ENCODE results near the gene CLIC5. TPM values are rescaled to one million over a fixed set of nuclear protein-coding genes. Genes with fewer than 3 reads are reported as not detected.
A peak's percentile ranks its signal among the peaks of the same experiment; 100 is the strongest.

CLIC5 gene
- total and polyA plus RNA-seq, 11 donors = 63.0 to 381 (median 244) TPM

DNA sequence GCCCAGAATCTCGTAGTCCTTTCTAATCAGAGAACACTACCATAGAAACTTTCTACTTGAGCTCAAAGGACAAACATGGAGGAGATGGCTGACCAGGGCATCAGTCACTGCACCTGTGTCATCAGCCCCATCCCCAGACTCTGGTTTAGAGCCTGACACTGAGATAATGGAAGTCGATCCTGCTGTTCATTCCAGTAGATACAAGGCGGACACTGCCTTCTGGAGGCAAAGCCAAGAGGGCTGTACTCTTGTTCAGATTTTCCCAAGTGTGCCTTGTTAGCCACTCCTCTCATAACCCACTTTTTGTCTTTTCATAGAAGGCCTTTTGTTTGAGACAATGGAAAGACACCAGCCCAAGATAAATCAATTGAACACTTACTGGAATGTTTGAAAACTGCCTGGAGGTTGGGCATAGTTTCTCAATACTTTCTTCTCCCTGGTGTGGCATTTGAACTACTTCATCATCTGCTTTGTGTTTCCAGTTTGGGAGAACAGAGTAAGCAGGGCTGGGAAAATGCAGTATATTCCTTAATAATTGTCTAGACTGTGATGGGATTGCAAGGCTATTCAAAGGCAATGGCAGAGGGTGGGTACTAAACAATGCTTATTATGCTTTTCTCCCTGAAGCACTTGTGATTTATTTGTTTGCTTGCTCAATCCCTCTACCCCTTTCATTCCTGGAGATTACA, 99.7 kb downstream of the CLIC5 start:
- no peak for TF ChIP-seq POLR2A (IDR thresholded peaks at IDR 0.05)
- TF ChIP-seq, protein P1, sequence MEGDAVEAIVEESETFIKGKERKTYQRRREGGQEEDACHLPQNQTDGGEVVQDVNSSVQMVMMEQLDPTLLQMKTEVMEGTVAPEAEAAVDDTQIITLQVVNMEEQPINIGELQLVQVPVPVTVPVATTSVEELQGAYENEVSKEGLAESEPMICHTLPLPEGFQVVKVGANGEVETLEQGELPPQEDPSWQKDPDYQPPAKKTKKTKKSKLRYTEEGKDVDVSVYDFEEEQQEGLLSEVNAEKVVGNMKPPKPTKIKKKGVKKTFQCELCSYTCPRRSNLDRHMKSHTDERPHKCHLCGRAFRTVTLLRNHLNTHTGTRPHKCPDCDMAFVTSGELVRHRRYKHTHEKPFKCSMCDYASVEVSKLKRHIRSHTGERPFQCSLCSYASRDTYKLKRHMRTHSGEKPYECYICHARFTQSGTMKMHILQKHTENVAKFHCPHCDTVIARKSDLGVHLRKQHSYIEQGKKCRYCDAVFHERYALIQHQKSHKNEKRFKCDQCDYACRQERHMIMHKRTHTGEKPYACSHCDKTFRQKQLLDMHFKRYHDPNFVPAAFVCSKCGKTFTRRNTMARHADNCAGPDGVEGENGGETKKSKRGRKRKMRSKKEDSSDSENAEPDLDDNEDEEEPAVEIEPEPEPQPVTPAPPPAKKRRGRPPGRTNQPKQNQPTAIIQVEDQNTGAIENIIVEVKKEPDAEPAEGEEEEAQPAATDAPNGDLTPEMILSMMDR (IDR thresholded peaks at IDR 0.05) = no peak
- peak overlapping the region in 5 of 12 donors; percentile 6 to 67 (median 31) for H3K27ac ChIP-seq
- peaks cover 0 to 74% (median 34%) of the 10 kb centered on the region in 9 donors for H3K36me3 ChIP-seq
- no peaks in the 10 kb centered on the region for H3K9me3 ChIP-seq
- intact Hi-C loops (cut with DNase I) = loop anchor here in 3 of 10 donors (5.0 to 10.0 kb wide), 3 partner anchors 1261 to 1441 kb away; no protein-coding TSS in a partner anchor
- ATAC-seq = no peak
- no peaks in the 10 kb centered on the region for H3K27me3 ChIP-seq
- DNase-seq = no peak
- H3K4me3 ChIP-seq = no peak overlapping the region
- WGBS, 4 donors = 84 to 98% (median 90%) methylated on average over 3 of the region's 3 CpGs
- peaks cover 0 to 31% (median 6%) of the 10 kb centered on the region in 12 donors for H3K4me1 ChIP-seq

DNA sequence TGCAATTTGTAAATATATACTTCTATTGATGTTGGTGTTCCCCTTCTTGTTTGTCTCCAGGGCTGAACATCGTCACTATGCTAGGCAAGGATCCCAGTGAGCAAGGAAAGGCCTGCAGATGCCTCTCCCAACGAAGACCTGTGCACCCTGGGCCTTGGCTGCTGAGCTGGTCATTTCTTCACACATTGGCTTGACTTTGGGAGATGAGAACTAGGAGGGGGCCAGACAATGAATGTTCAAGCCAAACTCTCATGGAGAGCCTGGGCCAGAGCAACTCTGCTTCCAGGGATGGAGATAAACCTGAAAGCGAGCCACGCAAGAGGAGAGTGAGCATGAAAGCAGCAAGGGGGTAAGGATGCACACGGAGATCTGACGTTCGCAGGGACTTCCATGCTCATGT, 104.0 kb downstream of the CLIC5 start:
- peaks cover 0 to 85% (median 40%) of the 10 kb centered on the region in 9 donors for H3K36me3 ChIP-seq
- no peaks in the 10 kb centered on the region for H3K27me3 ChIP-seq
- no peak overlapping the region for H3K27ac ChIP-seq
- intact Hi-C loops (cut with DNase I) = loop anchor here in 2 of 10 donors (10.0 kb wide), 2 partner anchors 1257 to 1437 kb away; no protein-coding TSS in a partner anchor
- WGBS, 4 donors = 86 to 93% (median 89%) methylated on average over 7 of the region's 7 CpGs
- TF ChIP-seq, protein P1 (IDR thresholded peaks at IDR 0.05) = no peak
- no peak for TF ChIP-seq POLR2A (IDR thresholded peaks at IDR 0.05)
- H3K4me3 ChIP-seq = no peak overlapping the region
- no peak for DNase-seq
- no peaks in the 10 kb centered on the region for H3K9me3 ChIP-seq
- no peak for ATAC-seq
- H3K4me1 ChIP-seq = peaks cover 0 to 9% (median under 1%) of the 10 kb centered on the region in 12 donors

DNA sequence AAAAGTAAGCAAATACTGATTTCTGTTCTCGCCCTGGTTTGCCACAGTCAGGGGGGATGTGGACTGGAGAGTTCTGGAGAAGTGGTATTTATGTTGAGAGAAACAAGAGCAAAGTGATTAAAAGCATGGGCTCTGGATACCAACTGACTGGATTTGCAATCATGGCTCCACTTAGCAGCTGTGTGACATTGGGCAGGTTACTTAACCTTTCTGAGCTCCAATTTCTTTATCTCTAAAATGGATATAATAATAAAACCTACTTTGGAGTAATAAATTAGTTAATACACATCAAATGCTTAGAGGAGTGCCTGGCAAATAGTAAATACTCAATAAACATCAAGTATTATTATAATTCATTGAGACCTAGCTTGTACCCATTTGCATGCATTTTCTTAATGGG, 111.7 kb downstream of the CLIC5 start:
- no peaks in the 10 kb centered on the region for H3K9me3 ChIP-seq
- no peak overlapping the region for H3K27ac ChIP-seq
- DNase-seq = no peak
- peaks cover 0 to 35% (median 8%) of the 10 kb centered on the region in 12 donors for H3K4me1 ChIP-seq
- TF ChIP-seq POLR2A (IDR thresholded peaks at IDR 0.05) = no peak
- TF ChIP-seq, protein P1 (IDR thresholded peaks at IDR 0.05) = no peak
- H3K27me3 ChIP-seq = no peaks in the 10 kb centered on the region
- H3K36me3 ChIP-seq = peaks cover 0 to 75% (median 15%) of the 10 kb centered on the region in 9 donors
- intact Hi-C loops (cut with DNase I) = no loop called here
- WGBS, 4 donors = 88 to 99% (median 96%) methylated on average over 1 of the region's 1 CpG
- ATAC-seq = no peak
- H3K4me3 ChIP-seq = no peak overlapping the region

DNA sequence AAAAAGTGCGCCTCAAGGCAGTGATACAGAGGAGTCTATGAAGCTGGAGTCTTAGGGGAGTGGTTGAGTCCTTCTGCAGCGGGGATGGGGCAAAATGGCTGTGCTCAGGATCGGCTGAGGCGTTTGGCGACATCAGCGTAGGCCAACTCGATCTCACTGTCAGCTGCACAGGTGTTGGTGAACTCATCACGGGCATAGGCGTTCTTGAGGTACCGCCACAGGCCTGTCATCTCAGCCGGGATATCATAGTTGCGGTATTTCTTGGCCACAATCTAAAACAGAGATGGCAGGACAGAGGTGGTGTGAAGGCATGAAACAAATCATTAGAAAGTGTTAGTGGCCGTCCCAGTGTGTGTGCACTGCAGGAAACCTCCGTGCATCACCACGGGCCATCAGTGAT, 112.7 kb downstream of the CLIC5 start:
- Histone ChIP-seq H3K36me3 (peaks cover 0 to 67% (median 15%) of the 10 kb centered on the region in 9 donors), H3K4me3 (no peak overlapping the region), H3K27me3 (no peaks in the 10 kb centered on the region), H3K9me3 (no peaks in the 10 kb centered on the region), H3K4me1 (peaks cover 0 to 35% (median 8%) of the 10 kb centered on the region in 12 donors), H3K27ac (no peak overlapping the region)
- no peak for DNase-seq
- intact Hi-C loops (cut with DNase I) = no loop called here
- 89 to 92% (median 91%) methylated on average over 15 of the region's 15 CpGs for WGBS, 4 donors
- ATAC-seq = peak in 1 of 4 donors; percentile 10
- TF ChIP-seq POLR2A (IDR thresholded peaks at IDR 0.05) = no peak
- TF ChIP-seq, protein P1 (IDR thresholded peaks at IDR 0.05) = no peak
